ENCODE measurements around the gene RAPH1.
"Not testable (repeated sequence)": the region's sequence is repeated elsewhere in the genome, so short reads cannot be mapped to it uniquely, and the experiment has no call there.

The RAPH1 gene

DNA sequence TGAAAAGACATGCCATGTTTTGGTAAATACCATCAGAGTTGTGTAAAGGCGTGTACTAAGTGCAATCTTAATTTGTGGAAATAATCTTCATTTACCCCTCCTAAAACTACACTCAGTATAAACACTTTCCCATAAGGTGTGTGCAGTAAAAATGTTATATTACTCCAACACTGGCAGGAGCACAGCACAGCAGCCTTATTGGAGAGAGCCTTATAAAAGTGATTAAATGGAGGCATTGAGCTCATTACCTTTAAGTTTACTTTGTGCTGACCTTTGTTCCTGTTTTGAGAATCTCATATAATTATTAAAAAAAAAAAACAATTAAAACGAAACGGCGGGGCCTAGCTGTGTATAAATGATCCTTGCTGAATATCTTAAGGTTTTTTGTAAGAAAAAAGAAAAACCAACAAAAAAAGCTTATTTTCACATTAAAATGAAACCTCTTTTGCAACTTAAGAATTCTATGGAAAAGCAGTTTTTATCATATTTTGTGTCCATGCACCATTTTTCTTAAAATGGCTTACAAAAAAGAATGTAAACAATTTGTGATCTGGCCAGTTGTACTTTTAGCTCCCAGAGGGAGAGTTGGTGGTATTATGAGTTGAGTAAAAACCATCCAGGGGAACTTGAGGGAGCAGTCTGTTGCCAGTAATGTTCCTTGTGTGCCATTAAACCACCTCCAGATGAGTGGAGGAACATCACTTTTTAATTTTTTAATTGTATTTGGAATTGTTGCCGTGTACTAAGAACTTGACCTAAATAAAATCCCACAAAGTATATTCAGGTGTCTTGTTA, 103.5 kb downstream of the RAPH1 start:
- DNase-seq, result no peak

DNA sequence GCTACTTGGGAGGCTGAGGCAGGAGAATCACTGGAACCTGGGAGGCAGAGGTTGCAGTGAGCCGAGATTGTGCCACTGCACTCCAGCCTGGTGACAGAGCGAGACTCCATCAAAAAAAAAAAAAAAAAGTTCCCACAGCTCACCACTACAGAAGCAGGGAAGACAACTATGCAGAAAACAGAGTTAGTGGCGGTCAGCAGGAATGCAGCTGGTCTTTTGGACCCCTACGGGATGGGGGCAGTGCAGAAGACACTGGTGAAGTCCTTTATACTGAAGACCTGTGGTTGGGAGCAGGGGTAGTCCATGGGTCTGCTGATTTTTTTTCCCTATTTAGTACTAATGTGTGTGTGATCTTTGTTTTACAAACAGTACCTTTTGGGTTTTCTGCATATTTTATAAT, 105.5 kb downstream of the RAPH1 start:
- DNase-seq, result not testable (repeated sequence)

DNA sequence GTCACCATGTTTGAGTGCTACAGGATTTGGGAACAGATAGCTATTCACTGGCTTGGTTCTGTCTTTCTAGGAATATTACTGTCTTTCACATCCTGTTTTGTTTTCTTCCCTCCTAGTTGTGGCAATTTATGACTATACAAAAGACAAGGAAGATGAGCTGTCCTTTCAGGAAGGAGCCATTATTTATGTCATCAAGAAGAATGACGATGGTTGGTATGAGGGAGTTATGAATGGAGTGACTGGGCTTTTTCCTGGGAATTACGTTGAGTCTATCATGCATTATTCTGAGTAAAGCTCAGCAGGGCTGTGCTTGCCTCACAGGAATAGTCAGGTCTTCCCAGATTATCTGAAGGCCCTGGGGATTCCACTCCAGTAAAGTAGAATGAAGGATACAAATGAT, 108.0 kb downstream of the RAPH1 start:
- no peak for DNase-seq

DNA sequence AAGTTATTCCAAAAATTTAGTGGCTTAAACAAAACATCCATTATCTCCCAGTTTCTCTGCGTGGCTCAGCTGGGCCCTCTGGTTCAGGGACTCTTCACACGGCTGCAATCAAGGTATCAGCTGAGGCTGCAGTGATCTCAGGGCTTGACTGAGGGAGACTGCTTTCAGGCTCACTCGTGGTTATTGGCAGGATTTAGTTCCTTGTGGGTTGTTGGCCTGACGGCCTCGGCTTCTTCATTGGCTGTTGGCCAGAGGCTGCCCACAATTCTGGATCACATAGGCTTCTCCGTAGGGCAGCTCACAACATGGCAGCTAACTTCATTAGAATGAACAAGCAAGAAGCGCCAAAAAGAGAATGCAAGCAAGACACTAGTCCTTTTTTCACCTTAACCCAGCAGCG, 116.8 kb downstream of the RAPH1 start:
- DNase-seq, result no peak

DNA sequence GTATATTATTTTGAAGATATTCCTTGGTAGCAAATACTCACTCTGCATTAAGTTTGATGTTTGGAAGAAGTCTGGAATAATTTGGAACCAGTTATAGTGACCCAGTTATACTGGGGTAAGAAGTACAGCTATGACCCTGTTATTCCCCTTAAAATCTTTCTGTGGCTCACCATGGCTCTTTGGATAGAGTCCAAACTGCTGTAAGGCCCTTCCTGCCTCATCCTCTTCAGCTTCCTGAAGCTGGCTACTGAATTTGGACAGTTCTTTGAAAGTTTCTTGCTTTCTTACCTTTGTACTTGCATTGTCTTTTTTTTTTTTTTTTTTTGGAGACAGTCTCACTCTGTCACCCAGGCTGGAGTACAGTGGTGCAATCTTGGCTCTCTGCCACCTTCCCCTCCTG, 121.3 kb downstream of the RAPH1 start:
- DNase-seq, result no peak

DNA sequence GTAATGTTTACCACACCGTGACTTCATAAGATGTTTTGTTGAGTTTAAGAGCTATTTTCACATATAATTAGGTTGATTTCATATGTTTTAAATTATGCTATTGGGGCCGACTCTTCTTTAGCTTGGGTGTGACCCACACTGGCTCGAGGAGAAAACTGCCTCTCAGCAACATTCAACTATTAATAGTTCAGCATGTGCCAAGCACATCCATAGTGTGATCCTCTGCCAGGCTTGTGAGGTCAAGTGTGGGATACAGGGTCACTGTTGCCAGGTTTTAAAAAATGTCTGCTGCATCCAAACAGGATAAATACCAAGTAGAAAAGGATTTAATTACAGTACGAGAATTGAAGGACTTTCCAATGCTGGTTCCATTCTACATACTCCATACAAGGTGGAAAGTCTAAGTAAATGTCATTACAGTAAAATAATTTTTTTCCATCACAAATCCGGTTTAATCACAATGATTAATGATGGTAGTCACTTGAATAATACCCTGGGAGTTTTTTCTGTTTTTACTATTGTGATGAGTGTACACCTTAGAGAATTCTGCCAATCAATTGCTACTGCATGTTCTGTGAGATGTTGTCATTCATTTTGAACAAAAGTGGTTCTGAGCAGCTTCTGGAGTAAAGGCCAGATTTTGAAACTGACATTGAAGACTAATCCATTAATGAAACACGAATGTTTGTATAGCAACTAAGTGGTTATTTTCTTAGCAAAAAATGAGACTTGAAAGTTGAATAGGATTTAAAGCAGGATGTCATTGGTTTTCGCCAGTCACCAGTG, 122.4 kb downstream of the RAPH1 start:
- no peak for DNase-seq

DNA sequence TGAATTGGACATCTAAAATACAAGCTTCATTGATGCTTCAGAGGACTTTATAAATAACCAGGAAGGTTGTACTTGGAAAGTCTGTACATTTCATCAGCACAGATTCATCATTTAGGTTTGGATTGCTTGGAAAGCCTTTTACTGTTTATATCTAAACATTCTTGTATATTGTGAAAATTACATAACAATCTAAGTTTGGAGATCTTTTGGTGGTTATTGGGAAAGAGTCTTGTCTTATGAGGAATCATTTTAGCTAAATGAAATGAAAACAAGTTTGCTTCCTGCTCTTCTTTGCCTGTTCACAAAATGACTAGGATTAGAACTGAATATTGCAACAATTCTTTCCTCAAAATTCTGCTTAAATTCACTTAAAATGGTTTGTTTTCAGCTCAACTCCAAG, 127.6 kb downstream of the RAPH1 start:
- DNase-seq, result no peak

DNA sequence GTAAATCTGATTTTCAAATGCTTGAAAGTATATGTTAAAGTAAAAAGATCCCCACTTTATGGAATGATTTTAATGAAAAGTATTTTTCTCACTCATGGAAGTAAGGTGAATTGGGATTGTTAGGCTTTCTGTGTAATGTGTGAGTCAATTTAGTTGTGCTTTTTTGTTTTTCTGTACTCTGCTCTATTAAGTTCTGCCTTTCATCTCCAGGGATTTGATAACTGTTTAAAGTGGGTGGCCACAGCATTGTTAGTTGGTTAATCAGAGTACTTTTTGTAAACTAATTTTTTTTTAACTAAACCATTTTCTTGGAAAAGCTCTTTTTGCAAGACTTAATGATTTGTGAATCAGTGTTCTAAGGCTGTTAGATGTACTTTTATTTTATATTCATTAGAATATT, 130.1 kb downstream of the RAPH1 start:
- no peak for DNase-seq

DNA sequence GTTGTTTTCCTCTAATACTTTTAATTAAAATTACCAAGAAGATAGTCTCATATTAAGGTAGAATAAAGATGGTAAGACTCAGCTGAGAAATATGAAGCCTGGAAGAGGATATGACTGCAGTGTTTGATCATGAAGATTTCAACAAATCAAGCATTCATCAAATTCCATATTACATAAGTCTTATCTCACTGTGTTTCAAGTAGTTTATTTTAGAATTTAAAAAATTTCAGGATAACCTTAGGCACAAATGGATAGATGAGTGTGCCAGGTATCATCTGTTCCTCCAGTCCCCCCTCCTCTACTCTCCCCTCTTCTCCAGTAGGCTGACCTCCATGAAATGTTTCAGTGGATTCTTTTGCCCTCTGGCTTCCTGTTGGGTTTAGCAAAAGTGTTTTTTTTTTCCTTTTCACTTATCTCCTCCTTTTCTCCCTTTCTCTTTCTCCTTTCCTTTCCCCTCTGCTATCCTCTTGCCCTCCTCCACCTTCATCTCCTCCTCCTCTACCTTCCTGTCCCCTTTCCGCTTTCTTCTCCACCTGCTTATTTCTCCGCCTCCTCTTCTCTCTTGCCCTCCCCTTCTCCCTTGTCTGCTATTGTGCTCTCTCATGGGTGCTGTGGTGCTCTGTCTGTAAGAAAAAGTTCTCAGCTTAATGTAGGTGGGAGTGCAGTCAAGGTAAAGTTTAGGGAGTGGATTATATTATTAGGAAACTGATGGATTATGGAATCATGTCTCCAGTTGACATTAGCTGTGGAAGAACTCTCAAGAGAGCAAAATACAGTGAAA, 134.1 kb downstream of the RAPH1 start:
- DNase-seq, result no peak

DNA sequence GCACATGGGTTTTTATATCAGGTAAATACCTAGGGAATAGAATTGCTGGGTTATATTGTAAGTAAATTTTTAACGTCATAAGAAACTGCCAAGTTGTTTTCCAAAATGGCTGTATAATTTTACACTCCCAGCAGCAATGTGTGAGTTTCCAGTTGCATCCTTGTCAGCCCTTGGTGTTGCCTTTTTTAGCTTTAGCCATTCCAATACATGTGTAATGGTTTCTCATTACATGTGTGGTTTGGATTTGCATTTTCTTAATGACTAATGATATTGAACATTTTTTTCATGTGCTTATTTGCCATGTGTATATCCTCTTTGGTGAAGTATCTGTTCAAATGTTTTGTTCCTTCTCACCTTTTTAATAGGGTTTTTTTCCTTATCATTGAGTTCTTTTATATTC, 136.1 kb downstream of the RAPH1 start:
- DNase-seq, result no peak

DNA sequence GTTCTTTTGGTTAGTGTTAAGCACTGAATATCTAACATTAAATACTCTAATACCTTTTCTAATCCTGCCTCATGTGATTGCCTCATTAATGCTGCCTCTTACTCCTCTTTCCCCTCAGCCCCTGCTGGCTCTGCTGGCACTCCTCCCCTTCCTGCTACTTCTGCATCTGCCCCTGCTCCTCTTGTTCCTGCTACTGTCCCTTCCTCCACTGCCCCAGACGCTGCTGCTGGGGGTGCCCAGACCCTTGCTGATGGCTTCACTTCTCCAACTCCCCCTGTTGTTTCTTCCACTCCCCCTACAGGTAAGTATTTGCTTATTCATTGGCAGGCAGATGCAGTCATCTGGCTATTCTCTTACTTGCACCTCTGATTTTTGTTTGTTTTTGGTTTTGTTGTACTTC, 138.4 kb downstream of the RAPH1 start:
- no peak for DNase-seq

DNA sequence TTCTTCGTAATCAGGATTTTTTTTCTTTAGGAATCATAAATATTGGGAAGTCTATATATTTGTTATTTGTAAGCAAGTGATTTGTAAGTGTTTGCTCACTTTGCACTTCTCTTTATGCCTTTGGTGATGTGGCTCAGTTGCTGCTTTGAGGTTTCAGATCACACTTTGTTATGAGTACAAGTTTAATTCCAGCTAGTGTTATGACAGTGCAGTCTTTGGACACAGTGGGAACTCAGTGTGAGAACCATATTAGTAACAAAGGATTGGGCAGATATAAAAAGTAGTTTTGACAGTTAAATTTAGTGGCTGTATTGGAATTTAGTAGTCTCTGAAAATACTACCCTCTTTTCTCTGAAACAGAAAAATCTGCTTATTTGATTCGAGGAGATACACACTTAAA, 139.2 kb downstream of the RAPH1 start:
- DNase-seq, result no peak

DNA sequence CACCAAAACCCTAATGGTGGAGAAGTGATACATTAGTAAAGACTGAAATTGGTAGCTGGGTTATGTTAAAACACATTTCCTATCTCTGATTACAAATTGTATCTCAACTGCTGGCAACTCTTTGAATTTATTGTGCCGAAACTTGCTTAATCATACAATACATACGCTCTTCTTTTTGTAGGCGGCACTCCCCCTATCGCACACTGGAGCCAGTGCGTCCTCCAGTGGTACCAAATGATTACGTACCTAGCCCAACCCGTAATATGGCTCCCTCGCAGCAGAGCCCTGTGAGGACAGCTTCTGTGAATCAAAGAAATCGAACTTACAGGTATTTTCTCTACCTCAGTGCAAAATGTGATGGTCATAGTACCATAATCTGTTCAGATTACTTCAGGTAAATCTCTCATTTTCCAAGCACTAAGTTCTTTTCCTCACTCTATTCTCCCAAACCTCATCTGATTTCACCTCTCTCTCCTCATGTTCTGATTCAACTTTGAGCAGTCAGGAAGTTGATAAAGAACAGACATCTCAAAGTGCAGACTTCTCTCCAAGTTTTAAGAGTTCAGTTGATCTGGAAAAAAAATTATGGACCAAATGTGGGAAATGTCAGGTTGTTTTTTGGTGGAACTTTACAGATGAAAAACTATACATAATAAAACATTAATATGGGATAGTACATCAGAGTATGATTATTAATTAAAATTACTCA, 140.4 kb downstream of the RAPH1 start:
- no peak for DNase-seq

DNA sequence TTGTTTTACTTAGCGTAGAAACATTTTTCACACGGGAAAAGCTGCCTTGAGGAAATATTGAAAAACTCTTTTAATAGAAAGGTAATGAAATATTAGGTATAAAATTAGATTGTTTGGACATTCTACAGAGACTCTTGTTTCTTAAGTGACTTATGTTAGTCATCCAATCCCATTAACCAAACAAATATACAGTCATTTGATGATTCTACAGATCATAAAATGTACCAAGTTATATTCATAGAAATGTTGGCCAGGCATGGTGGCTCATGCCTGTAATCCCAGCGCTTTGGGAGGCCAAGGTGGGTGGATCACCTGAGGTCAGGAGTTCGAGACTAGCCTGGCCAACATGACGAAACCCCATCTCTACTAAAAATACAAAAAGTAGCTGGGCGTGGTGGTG, 146.9 kb downstream of the RAPH1 start:
- DNase-seq, result not testable (repeated sequence)

DNA sequence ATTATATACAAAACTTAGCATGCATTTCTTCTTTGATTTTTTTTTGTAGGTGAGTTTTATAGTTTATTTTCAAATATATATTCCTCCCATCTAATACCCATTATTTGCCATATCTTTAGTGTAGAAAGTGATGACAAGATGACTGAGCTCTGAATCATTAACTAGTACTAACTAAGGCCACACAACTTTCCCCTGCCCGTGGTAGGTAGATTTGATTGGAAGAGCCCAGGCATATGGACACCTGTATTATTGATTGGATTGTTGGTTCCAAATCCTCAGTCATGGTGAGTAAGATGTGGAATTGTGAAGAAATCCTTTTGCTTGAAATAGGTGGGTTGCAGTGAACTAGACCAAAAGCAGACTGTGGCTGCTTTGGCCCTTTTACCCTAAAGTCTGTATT, 152.1 kb downstream of the RAPH1 start:
- DNase-seq, result no peak

DNA sequence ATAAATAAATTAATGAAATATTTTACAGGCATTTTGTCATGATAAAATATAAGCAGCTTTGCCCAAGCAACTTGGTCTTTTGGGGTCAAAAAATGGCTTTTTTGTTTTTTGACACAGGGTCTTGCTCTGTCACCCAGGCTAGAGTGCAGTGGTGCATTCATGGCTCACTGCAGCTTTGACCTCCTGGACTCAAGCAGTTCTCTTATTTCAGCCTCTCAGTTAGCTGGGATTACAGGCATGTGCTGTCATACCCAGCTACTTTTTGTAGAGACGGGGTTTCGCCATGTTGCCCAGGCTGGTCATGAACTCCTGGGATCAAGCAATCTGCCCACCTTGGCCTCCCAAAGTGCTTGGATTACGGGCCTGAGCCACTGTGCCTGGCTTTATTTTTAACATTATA, 155.9 kb downstream of the RAPH1 start:
- no peak for DNase-seq

DNA sequence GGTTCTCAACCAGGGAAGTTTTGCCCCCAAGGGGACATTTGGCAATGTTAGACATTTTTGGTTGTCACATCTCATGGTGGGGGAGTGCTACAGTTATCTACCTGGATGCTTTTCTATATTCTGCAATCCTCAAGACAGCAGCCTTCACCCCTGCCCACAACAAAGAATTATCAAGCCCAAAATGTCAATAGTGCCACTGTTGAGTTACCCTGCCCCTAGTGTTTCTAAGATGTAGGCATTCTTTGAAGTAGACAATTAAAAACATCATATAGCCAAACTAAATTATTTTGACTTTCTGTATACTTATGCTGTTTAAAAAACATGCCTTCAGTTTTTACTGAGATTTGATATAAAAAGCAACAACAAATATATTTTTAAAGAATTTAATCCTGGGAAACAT, 158.9 kb downstream of the RAPH1 start:
- DNase-seq, result no peak

DNA sequence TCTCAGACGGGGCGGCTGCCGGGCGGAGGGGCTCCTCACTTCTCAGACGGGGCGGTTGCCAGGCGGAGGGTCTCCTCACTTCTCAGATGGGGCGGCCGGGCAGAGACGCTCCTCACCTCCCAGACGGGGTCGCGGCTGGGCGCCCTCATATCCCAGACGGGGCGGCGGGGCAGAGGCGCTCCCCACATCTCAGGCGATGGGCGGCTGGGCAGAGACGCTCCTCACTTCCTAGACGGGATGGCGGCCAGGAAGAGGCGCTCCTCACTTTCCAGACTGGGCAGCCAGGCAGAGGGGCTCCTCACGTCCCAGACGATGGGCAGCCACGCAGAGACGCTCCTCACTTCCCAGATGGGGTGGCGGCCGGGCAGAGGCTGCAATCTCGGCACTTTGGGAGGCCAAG, 162.4 kb downstream of the RAPH1 start:
- DNase-seq, result not testable (repeated sequence)

DNA sequence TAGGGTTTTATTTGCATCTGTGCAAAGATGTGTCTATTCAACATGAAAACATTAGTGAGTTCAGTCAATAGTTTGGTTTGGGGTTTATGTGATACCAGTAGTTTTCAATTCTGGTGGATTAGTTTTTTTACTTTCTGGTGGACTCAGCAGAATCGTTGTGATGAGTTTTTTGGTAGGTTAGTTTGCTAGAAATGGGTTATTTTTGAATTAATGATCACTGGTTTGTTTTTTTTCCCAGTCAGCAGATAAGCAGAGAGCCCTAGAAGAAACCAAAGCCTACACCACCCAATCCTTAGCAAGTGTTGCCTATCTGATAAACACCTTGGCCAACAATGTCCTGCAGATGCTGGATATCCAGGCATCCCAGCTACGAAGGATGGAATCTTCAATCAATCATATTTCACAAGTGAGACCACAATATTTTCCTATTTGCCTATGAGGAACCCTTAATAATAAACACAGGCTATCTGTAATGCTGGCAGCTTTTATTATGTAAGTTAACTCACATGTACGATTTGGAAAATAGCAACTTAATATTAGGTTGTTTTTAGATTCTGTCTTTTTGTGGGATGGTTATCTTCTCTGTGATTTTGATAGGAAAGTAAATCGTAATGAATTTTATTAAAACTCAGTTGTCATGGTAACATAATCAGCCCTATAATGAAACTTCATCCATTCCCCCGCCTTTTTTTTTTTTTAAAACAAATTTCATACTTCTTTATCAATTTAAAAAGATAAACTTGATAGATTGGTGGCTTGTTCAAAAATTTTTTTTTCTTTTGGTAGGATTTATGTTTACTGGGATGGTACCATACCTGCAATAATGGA, 168.2 kb downstream of the RAPH1 start:
- DNase-seq, result no peak

DNA sequence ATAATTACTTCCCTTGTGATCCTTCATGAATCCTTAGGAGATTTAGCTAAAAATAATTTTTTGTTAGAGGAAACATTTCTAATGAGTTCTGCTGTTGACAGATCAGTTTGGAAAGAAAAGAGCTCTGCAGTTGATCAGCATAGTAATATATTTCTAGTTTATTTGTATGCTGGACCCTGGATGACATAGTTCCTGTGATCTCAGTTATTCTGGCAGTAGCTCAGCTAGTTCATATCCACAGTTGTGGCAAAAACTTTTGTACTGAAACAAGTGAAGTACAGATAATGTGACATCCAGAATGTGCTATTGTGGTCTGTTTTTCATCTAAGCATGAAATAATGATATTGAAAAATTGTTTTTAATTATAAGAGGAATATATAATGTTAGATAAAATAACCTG, 173.2 kb downstream of the RAPH1 start:
- no peak for DNase-seq

DNA sequence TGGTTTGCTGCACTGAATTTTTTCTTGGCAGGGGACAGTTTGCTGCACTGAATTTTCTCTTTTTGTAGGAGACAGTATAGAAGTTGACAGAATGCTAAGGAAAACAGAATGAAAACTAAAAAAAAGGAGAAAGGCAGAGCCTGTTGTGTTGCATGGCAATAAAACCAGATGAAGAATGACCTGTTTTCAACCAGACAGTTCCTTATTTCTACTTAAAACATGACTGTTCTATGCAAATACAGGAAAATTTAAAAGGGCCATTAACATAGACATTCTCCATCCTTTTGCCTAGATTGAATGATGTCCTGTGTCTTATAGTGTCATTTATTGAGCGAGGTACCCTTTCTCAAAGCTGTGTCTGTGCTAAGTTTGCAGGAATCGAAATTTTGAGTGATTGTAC, 173.6 kb downstream of the RAPH1 start:
- DNase-seq, result no peak

DNA sequence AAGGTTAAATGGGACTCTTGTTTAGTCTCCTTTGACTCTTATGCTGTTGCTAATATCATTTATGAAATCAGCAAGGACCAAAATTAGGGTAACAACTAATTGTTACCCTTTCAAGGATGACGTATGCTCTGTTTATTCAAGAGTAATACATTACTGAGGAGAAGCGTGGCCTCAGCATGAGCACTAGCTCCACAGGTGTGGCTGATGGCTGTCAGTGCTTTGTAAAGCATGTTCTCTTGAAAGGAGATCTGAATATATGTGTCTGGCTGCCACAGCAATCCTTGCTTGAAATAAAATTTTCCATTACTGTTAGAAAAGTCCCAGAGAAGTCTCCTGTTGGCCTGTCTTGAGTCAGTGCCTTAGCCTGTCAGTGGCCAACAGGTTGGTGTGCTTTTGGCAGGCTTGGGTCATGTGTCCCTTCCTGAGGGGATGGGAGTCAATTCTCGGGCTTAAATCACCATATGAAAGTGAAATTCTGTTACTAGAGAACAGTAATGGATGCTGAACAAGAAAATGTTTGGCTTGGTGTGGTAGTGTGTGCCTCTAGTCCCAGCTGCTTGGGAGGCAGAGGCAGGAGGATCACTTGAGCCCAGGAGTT, 174.2 kb downstream of the RAPH1 start:
- no peak for DNase-seq
